Endometrial microvascular endothelial cells (primary cell): ENCODE results near the gene MINDY2. TPM values are rescaled to one million over a fixed set of nuclear protein-coding genes. Genes with fewer than 3 reads are reported as not detected.
"Not testable (repeated sequence)": the region's sequence is repeated elsewhere in the genome, so short reads cannot be mapped to it uniquely, and the experiment has no call there.

Experiments used
- in situ Hi-C: cut with HindIII; loops from 2 replicates; pipeline ENCODE4 v1.10.0; 2017; ENCODE audit warnings: low sequenced_read_pairs, low pct_unique_long_range_greater_than_20kb; ENCODE audit errors: inconsistent ontology term
- total RNA-seq: library from RNA; depleted of rRNA; stranded (reverse); fragments of >200 nt; gene quantifications from one replicate; pipeline ENCODE4 v1.2.3, GENCODE V29; 2015; ENCODE audit errors: inconsistent ontology term

Gene MINDY2
- total RNA-seq, 1 donor from 2014 or later, result 8.9 TPM

- in situ Hi-C loops, result no loop called here
These were observed 21.4 kb upstream of the MINDY2 start, which contains the start of gene ADAM10 for GRCh38 chr15:58749532-58750337. ADAM10 (minus strand) TSS chr15:58749707; CDS start chr15:58749534, 173 bp downstream.

- in situ Hi-C loops, result no loop called here
These were observed 18.4 kb upstream of the MINDY2 start for GRCh38 chr15:58752716-58753115.

GRCh38 chr15:58755350-58755749 is 15.8 kb upstream of the MINDY2 start:
- in situ Hi-C loops, result no loop called here

GRCh38 chr15:58755956-58756355 is 15.1 kb upstream of the MINDY2 start:
- in situ Hi-C loops, result no loop called here

GRCh38 chr15:58758141-58758540 is 13.0 kb upstream of the MINDY2 start:
- in situ Hi-C loops, result no loop called here

- in situ Hi-C loops, result no loop called here
These were observed 10.6 kb upstream of the MINDY2 start for GRCh38 chr15:58760385-58761009.

GRCh38 chr15:58761010-58761388 is 10.1 kb upstream of the MINDY2 start:
- in situ Hi-C loops, result no loop called here

- in situ Hi-C loops, result no loop called here
These were observed 8.8 kb upstream of the MINDY2 start for GRCh38 chr15:58762285-58762684.

- in situ Hi-C loops, result no loop called here
These were observed 8.4 kb upstream of the MINDY2 start for GRCh38 chr15:58762731-58763130.

- in situ Hi-C loops, result no loop called here
These were observed 6.6 kb upstream of the MINDY2 start for GRCh38 chr15:58764468-58764867.

GRCh38 chr15:58766290-58766689 is 4.8 kb upstream of the MINDY2 start:
- in situ Hi-C loops, result no loop called here

GRCh38 chr15:58768601-58769004 is 2.5 kb upstream of the MINDY2 start:
- in situ Hi-C loops, result not testable (repeated sequence)

- in situ Hi-C loops, result no loop called here
These were observed 614 bp upstream of the MINDY2 start for GRCh38 chr15:58770519-58770856.

GRCh38 chr15:58771621-58772250 is 634 bp downstream of the MINDY2 start:
- in situ Hi-C loops, result no loop called here

GRCh38 chr15:58773024-58773423 is 1.9 kb downstream of the MINDY2 start:
- in situ Hi-C loops, result no loop called here

- in situ Hi-C loops, result no loop called here
These were observed 4.3 kb downstream of the MINDY2 start for GRCh38 chr15:58775402-58775801.

GRCh38 chr15:58777107-58777506 is 6.0 kb downstream of the MINDY2 start:
- in situ Hi-C loops, result no loop called here

- in situ Hi-C loops, result no loop called here
These were observed 8.5 kb downstream of the MINDY2 start for GRCh38 chr15:58779554-58779953.

GRCh38 chr15:58785355-58785754 is 14.3 kb downstream of the MINDY2 start:
- in situ Hi-C loops, result no loop called here

- in situ Hi-C loops, result no loop called here
These were observed 17.1 kb downstream of the MINDY2 start for GRCh38 chr15:58788056-58788710.
